ENCODE data around the gene POLR3B.

Gene POLR3B

GRCh38 chr12:106333756-106334155 lies 23.8 kb upstream of the POLR3B start:
- no peak for DNase-seq
- Histone ChIP-seq H3K4me1 (no peaks in the 10 kb centered on the region), H3K4me3 (ENCODE audit: low read depth, low read length) (no peak overlapping the region)

GRCh38 chr12:106341086-106341877 lies 16.3 kb upstream of the POLR3B start:
- no peak for DNase-seq
- no peaks in the 10 kb centered on the region for H3K4me1 ChIP-seq
- no peak overlapping the region for H3K4me3 ChIP-seq (ENCODE audit: low read depth, low read length)
- TF ChIP-seq CTCF (IDR thresholded peaks at IDR 0.05; ENCODE audit: low read depth, low read length): no peak
- H3K27me3 ChIP-seq: no peaks in the 10 kb centered on the region; the same call in 1 of the 2 replicates
- H3K9me3 ChIP-seq: no peaks in the 10 kb centered on the region
- no peaks in the 10 kb centered on the region for H3K36me3 ChIP-seq

More at GRCh38 chr12:106333756-106334155, 23.8 kb upstream of the POLR3B start:
- no peaks in the 10 kb centered on the region; the same call in 1 of the 2 replicates for H3K27me3 ChIP-seq
- no peak for TF ChIP-seq CTCF (IDR thresholded peaks at IDR 0.05; ENCODE audit: low read depth, low read length)
- no peaks in the 10 kb centered on the region for H3K9me3 ChIP-seq
- H3K36me3 ChIP-seq: no peaks in the 10 kb centered on the region

GRCh38 chr12:106342397-106343213 lies 14.9 kb upstream of the POLR3B start:
- no peaks in the 10 kb centered on the region for H3K4me1 ChIP-seq
- no peak overlapping the region for H3K4me3 ChIP-seq (ENCODE audit: low read depth, low read length)
- no peaks in the 10 kb centered on the region for H3K9me3 ChIP-seq
- no peaks in the 10 kb centered on the region for H3K36me3 ChIP-seq
- no peak for DNase-seq
- TF ChIP-seq CTCF (IDR thresholded peaks at IDR 0.05; ENCODE audit: low read depth, low read length): no peak
- H3K27me3 ChIP-seq: no peaks in the 10 kb centered on the region

GRCh38 chr12:106343214-106343528 lies 14.4 kb upstream of the POLR3B start:
- H3K27me3 ChIP-seq: no peaks in the 10 kb centered on the region
- TF ChIP-seq CTCF (IDR thresholded peaks at IDR 0.05; ENCODE audit: low read depth, low read length): no peak

GRCh38 chr12:106344131-106344530 lies 13.4 kb upstream of the POLR3B start:
- no peak for TF ChIP-seq CTCF (IDR thresholded peaks at IDR 0.05; ENCODE audit: low read depth, low read length)
- no peak for DNase-seq
- Histone ChIP-seq H3K9me3 (no peaks in the 10 kb centered on the region), H3K4me1 (no peaks in the 10 kb centered on the region), H3K4me3 (ENCODE audit: low read depth, low read length) (no peak overlapping the region), H3K36me3 (no peaks in the 10 kb centered on the region), H3K27me3 (no peaks in the 10 kb centered on the region)

More at GRCh38 chr12:106343214-106343528, 14.4 kb upstream of the POLR3B start:
- no peak for DNase-seq
- Histone ChIP-seq H3K9me3 (no peaks in the 10 kb centered on the region), H3K36me3 (no peaks in the 10 kb centered on the region), H3K4me1 (no peaks in the 10 kb centered on the region), H3K4me3 (ENCODE audit: low read depth, low read length) (no peak overlapping the region)

- Histone ChIP-seq H3K36me3 (no peaks in the 10 kb centered on the region), H3K9me3 (no peaks in the 10 kb centered on the region), H3K4me3 (ENCODE audit: low read depth, low read length) (no peak overlapping the region), H3K4me1 (no peaks in the 10 kb centered on the region), H3K27me3 (no peaks in the 10 kb centered on the region)
- peak; percentile 41 for DNase-seq
- peak; percentile 61 for TF ChIP-seq CTCF (IDR thresholded peaks at IDR 0.05; ENCODE audit: low read depth, low read length)
Observed at GRCh38 chr12:106345746-106346145, 11.8 kb upstream of the POLR3B start.

Data from BE2C (cell line).